Activated naive CD4-positive, alpha-beta T cell treated with anti-CD3 and anti-CD28 coated beads, Interleukin-2, amount 50 U/mL, for 24 hours (primary cell): Measurements from ENCODE around the gene MCTP2.

Source experiments
- H3K27ac Mint-ChIP-seq: one replicate; pipeline ENCODE4 v1.8.0; 2021; ENCODE audit warnings: mild to moderate bottlenecking, mixed read lengths
- H3K27me3 Mint-ChIP-seq: one replicate; pipeline ENCODE4 v1.8.0; 2021; ENCODE audit warnings: mixed read lengths
- H3K36me3 Mint-ChIP-seq: one replicate; pipeline ENCODE4 v1.8.0; 2021; ENCODE audit warnings: mixed read lengths
- H3K4me1 Mint-ChIP-seq: one replicate; pipeline ENCODE4 v1.8.0; 2021; ENCODE audit warnings: mixed read lengths
- H3K4me3 Mint-ChIP-seq: one replicate; pipeline ENCODE4 v1.8.0; 2021; ENCODE audit warnings: mild to moderate bottlenecking, mixed read lengths
- H3K9me3 Mint-ChIP-seq: one replicate; pipeline ENCODE4 v1.8.0; 2021; ENCODE audit warnings: mixed read lengths

The MCTP2 gene

GRCh38 chr15:94398001-94398400 lies 166.6 kb downstream of the MCTP2 start:
- no peak overlapping the region for H3K4me3 Mint-ChIP-seq
- no peaks in the 10 kb centered on the region for H3K4me1 Mint-ChIP-seq
- H3K27ac Mint-ChIP-seq: no peak overlapping the region
- peaks cover 15% of the 10 kb centered on the region for H3K36me3 Mint-ChIP-seq
- no peaks in the 10 kb centered on the region for H3K9me3 Mint-ChIP-seq
- no peaks in the 10 kb centered on the region for H3K27me3 Mint-ChIP-seq

GRCh38 chr15:94400526-94401298 lies 169.4 kb downstream of the MCTP2 start:
- Mint-ChIP-seq H3K27me3 (no peaks in the 10 kb centered on the region), H3K4me1 (no peaks in the 10 kb centered on the region), H3K4me3 (no peak overlapping the region), H3K36me3 (peaks cover 23% of the 10 kb centered on the region), H3K27ac (no peak overlapping the region), H3K9me3 (no peaks in the 10 kb centered on the region)

GRCh38 chr15:94403331-94403730 lies 172.0 kb downstream of the MCTP2 start:
- no peaks in the 10 kb centered on the region for H3K9me3 Mint-ChIP-seq
- no peak overlapping the region for H3K4me3 Mint-ChIP-seq
- H3K4me1 Mint-ChIP-seq: no peaks in the 10 kb centered on the region
- H3K27me3 Mint-ChIP-seq: no peaks in the 10 kb centered on the region
- peaks cover 25% of the 10 kb centered on the region for H3K36me3 Mint-ChIP-seq
- H3K27ac Mint-ChIP-seq: no peak overlapping the region

GRCh38 chr15:94404733-94405283 lies 173.4 kb downstream of the MCTP2 start:
- Mint-ChIP-seq H3K27me3 (no peaks in the 10 kb centered on the region), H3K27ac (no peak overlapping the region), H3K4me1 (no peaks in the 10 kb centered on the region), H3K36me3 (peaks cover 25% of the 10 kb centered on the region), H3K9me3 (no peaks in the 10 kb centered on the region), H3K4me3 (no peak overlapping the region)

GRCh38 chr15:94411285-94411684 lies 179.9 kb downstream of the MCTP2 start:
- H3K27me3 Mint-ChIP-seq: no peaks in the 10 kb centered on the region
- H3K4me3 Mint-ChIP-seq: no peak overlapping the region
- no peaks in the 10 kb centered on the region for H3K4me1 Mint-ChIP-seq
- H3K27ac Mint-ChIP-seq: no peak overlapping the region
- peaks cover 6% of the 10 kb centered on the region for H3K36me3 Mint-ChIP-seq
- H3K9me3 Mint-ChIP-seq: no peaks in the 10 kb centered on the region

- Mint-ChIP-seq H3K36me3 (peaks cover 6% of the 10 kb centered on the region), H3K4me3 (no peak overlapping the region), H3K27me3 (no peaks in the 10 kb centered on the region)
Measured at GRCh38 chr15:94411846-94412245, 180.5 kb downstream of the MCTP2 start.

GRCh38 chr15:94412979-94413746 lies 181.8 kb downstream of the MCTP2 start:
- Mint-ChIP-seq H3K27ac (no peak overlapping the region), H3K4me3 (no peak overlapping the region), H3K36me3 (peaks cover 5% of the 10 kb centered on the region), H3K27me3 (no peaks in the 10 kb centered on the region), H3K4me1 (no peaks in the 10 kb centered on the region), H3K9me3 (no peaks in the 10 kb centered on the region)

More at GRCh38 chr15:94411846-94412245, 180.5 kb downstream of the MCTP2 start:
- H3K27ac Mint-ChIP-seq: no peak overlapping the region
- H3K9me3 Mint-ChIP-seq: no peaks in the 10 kb centered on the region
- H3K4me1 Mint-ChIP-seq: no peaks in the 10 kb centered on the region

GRCh38 chr15:94414916-94415315 lies 183.6 kb downstream of the MCTP2 start:
- Mint-ChIP-seq H3K9me3 (no peaks in the 10 kb centered on the region), H3K4me1 (no peaks in the 10 kb centered on the region), H3K27ac (no peak overlapping the region), H3K36me3 (peaks cover 9% of the 10 kb centered on the region), H3K4me3 (no peak overlapping the region), H3K27me3 (no peaks in the 10 kb centered on the region)

- peaks cover 12% of the 10 kb centered on the region for H3K36me3 Mint-ChIP-seq
- H3K27ac Mint-ChIP-seq: no peak overlapping the region
- no peaks in the 10 kb centered on the region for H3K4me1 Mint-ChIP-seq
- H3K4me3 Mint-ChIP-seq: no peak overlapping the region
- H3K9me3 Mint-ChIP-seq: no peaks in the 10 kb centered on the region
- H3K27me3 Mint-ChIP-seq: no peaks in the 10 kb centered on the region
Measured at GRCh38 chr15:94416267-94416666, 184.9 kb downstream of the MCTP2 start.

- Mint-ChIP-seq H3K4me3 (no peak overlapping the region), H3K27ac (no peak overlapping the region), H3K27me3 (no peaks in the 10 kb centered on the region), H3K36me3 (peaks cover 13% of the 10 kb centered on the region), H3K4me1 (no peaks in the 10 kb centered on the region), H3K9me3 (no peaks in the 10 kb centered on the region)
Measured at GRCh38 chr15:94416820-94417219, 185.5 kb downstream of the MCTP2 start.

- peaks cover 18% of the 10 kb centered on the region for H3K36me3 Mint-ChIP-seq
- no peaks in the 10 kb centered on the region for H3K4me1 Mint-ChIP-seq
- H3K4me3 Mint-ChIP-seq: no peak overlapping the region
- H3K27ac Mint-ChIP-seq: no peak overlapping the region
- no peaks in the 10 kb centered on the region for H3K27me3 Mint-ChIP-seq
- H3K9me3 Mint-ChIP-seq: peaks cover 3% of the 10 kb centered on the region
Measured at GRCh38 chr15:94417501-94418293, 186.3 kb downstream of the MCTP2 start.

- Mint-ChIP-seq H3K36me3 (peaks cover 27% of the 10 kb centered on the region), H3K9me3 (peaks cover 6% of the 10 kb centered on the region), H3K27me3 (no peaks in the 10 kb centered on the region), H3K4me1 (no peaks in the 10 kb centered on the region), H3K4me3 (no peak overlapping the region), H3K27ac (no peak overlapping the region)
Measured at GRCh38 chr15:94421706-94422105, 190.3 kb downstream of the MCTP2 start.

GRCh38 chr15:94432279-94432678 lies 200.9 kb downstream of the MCTP2 start:
- H3K27me3 Mint-ChIP-seq: no peaks in the 10 kb centered on the region
- no peak overlapping the region for H3K4me3 Mint-ChIP-seq
- H3K9me3 Mint-ChIP-seq: peaks cover 5% of the 10 kb centered on the region
- H3K4me1 Mint-ChIP-seq: peaks cover under 1% of the 10 kb centered on the region
- H3K36me3 Mint-ChIP-seq: peaks cover 7% of the 10 kb centered on the region
- H3K27ac Mint-ChIP-seq: no peak overlapping the region

GRCh38 chr15:94439158-94439557 lies 207.8 kb downstream of the MCTP2 start:
- H3K36me3 Mint-ChIP-seq: peaks cover 23% of the 10 kb centered on the region
- H3K27me3 Mint-ChIP-seq: no peaks in the 10 kb centered on the region
- H3K4me1 Mint-ChIP-seq: no peaks in the 10 kb centered on the region
- H3K27ac Mint-ChIP-seq: no peak overlapping the region
- H3K9me3 Mint-ChIP-seq: no peaks in the 10 kb centered on the region
- no peak overlapping the region for H3K4me3 Mint-ChIP-seq

- Mint-ChIP-seq H3K27ac (no peak overlapping the region), H3K36me3 (peaks cover 30% of the 10 kb centered on the region), H3K9me3 (no peaks in the 10 kb centered on the region), H3K27me3 (no peaks in the 10 kb centered on the region), H3K4me3 (no peak overlapping the region), H3K4me1 (no peaks in the 10 kb centered on the region)
Measured at GRCh38 chr15:94441760-94442159, 210.4 kb downstream of the MCTP2 start.
